Tibial artery (tissue), 4 donors: ENCODE data around the gene OR4D11.

ENCODE experiments used
- DNase-seq, 2 donors: peaks; one replicate each; pipeline ENCODE4 v3.0.0-alpha.2; 2019
- H3K27ac ChIP-seq, 2 donors: fragments of 200-600 bp; sonication (generic) in 1 of 2; 1 replicate in 1 of 2; 2 replicates in 1 of 2; pipeline ENCODE4 v1.5.1; 2018 to 2019; ENCODE audit warnings: mild to moderate bottlenecking in 1 of 2
- H3K27me3 ChIP-seq, 2 donors: fragments of 200-600 bp; sonication (generic) in 1 of 2; one replicate each; pipeline versions ENCODE4 v1.5.1 to v1.6.0; 2016 to 2019
- H3K36me3 ChIP-seq, 3 donors: fragments of 200-600 bp; sonication (generic) in 2 of 3; one replicate each; pipeline ENCODE4 v1.5.1; 2016 to 2019; ENCODE audit warnings: mild to moderate bottlenecking in 2 of 3
- H3K4me1 ChIP-seq, 4 donors: fragments of 200-600 bp; sonication (generic) in 2 of 4; 1 replicate in 3 of 4; 2 replicates in 1 of 4; pipeline ENCODE4 v1.5.1; 2016 to 2019
- H3K4me3 ChIP-seq, 2 donors: fragments of 200-600 bp; sonication (generic) in 1 of 2; 1 replicate in 1 of 2; 2 replicates in 1 of 2; pipeline ENCODE4 v1.5.1; 2018 to 2019; ENCODE audit warnings: mild to moderate bottlenecking in 2 of 2
- H3K9me3 ChIP-seq, 3 donors: fragments of 200-600 bp; sonication (generic) in 1 of 3; one replicate each; pipeline ENCODE4 v1.5.1; 2016 to 2019
- CTCF ChIP-seq, 2 experiments: fragments of 200-600 bp in 1 of 2; fragments of 450-650 bp in 1 of 2; IDR thresholded peaks; one replicate each; pipeline ENCODE4 v1.5.1; 2017 to 2019; ENCODE audit warnings: antibody characterized with exemption in 2 of 2, mild to moderate bottlenecking in 1 of 2, moderate library complexity in 1 of 2
- intact Hi-C: fragments of 100-400 bp; cut with DNase I; formaldehyde crosslinking; loops from one replicate; pipeline ENCODE4 v1.15.0; 2023; ENCODE audit warnings: low total_unique reads

Gene OR4D11

GRCh38 chr11:59503276-59503675 is at the start of gene OR4D11:
Gene OR4D11, plus strand, starts transcription at chr11:59503576. Its CDS starts 0 bp downstream, at chr11:59503576.
- intact Hi-C loops, result no loop called here
- Histone ChIP-seq H3K4me1 (no peaks in the 10 kb centered on the region), H3K36me3 (no peaks in the 10 kb centered on the region), H3K27me3 (no peaks in the 10 kb centered on the region), H3K27ac (no peak within 1 kb of the TSS), H3K4me3 (no peak within 1 kb of the TSS), H3K9me3 (no peaks in the 10 kb centered on the region)
- no peak for DNase-seq
- no peak for TF ChIP-seq CTCF (IDR thresholded peaks at IDR 0.05)

GRCh38 chr11:59456661-59457060 is 46.7 kb upstream of the OR4D11 start, which contains the start of gene OR4D6:
Gene OR4D6, plus strand, starts transcription at chr11:59456961. Its CDS starts 0 bp downstream, at chr11:59456961.
- DNase-seq, result no peak
- intact Hi-C loops, result no loop called here
- no peak within 1 kb of the TSS for H3K4me3 ChIP-seq
- H3K27me3 ChIP-seq, result no peaks in the 10 kb centered on the region
- TF ChIP-seq CTCF (IDR thresholded peaks at IDR 0.05), result no peak
- no peaks in the 10 kb centered on the region for H3K9me3 ChIP-seq
- no peaks in the 10 kb centered on the region for H3K4me1 ChIP-seq
- H3K27ac ChIP-seq, result no peak within 1 kb of the TSS
- no peaks in the 10 kb centered on the region for H3K36me3 ChIP-seq

- DNase-seq, result no peak
- intact Hi-C loops, result no loop called here
Measured at GRCh38 chr11:59459916-59460315, 43.5 kb upstream of the OR4D11 start.

GRCh38 chr11:59463190-59463641 is 40.2 kb upstream of the OR4D11 start:
- no peak for DNase-seq
- no peak overlapping the region for H3K4me3 ChIP-seq
- H3K27me3 ChIP-seq, result no peaks in the 10 kb centered on the region
- H3K36me3 ChIP-seq, result no peaks in the 10 kb centered on the region
- no peaks in the 10 kb centered on the region for H3K9me3 ChIP-seq
- H3K4me1 ChIP-seq, result no peaks in the 10 kb centered on the region
- no peak for TF ChIP-seq CTCF (IDR thresholded peaks at IDR 0.05)
- intact Hi-C loops, result no loop called here
- H3K27ac ChIP-seq, result no peak overlapping the region

More at GRCh38 chr11:59459916-59460315, 43.5 kb upstream of the OR4D11 start:
- Histone ChIP-seq H3K36me3 (no peaks in the 10 kb centered on the region), H3K9me3 (no peaks in the 10 kb centered on the region), H3K27me3 (no peaks in the 10 kb centered on the region), H3K4me1 (no peaks in the 10 kb centered on the region), H3K4me3 (no peak overlapping the region), H3K27ac (no peak overlapping the region)
- no peak for TF ChIP-seq CTCF (IDR thresholded peaks at IDR 0.05)

- intact Hi-C loops, result no loop called here
- Histone ChIP-seq H3K9me3 (no peaks in the 10 kb centered on the region), H3K4me3 (no peak within 1 kb of the TSS), H3K27me3 (no peaks in the 10 kb centered on the region), H3K4me1 (no peaks in the 10 kb centered on the region), H3K27ac (no peak within 1 kb of the TSS), H3K36me3 (no peaks in the 10 kb centered on the region)
- no peak for TF ChIP-seq CTCF (IDR thresholded peaks at IDR 0.05)
- no peak for DNase-seq
Measured at GRCh38 chr11:59473015-59473414, 30.4 kb upstream of the OR4D11 start, which contains the start of gene OR4D10. Gene OR4D10, plus strand, starts transcription at chr11:59473315. Its CDS starts 4,115 bp downstream, at chr11:59477430.

- no peak overlapping the region for H3K27ac ChIP-seq
- no peak overlapping the region for H3K4me3 ChIP-seq
- H3K4me1 ChIP-seq, result no peaks in the 10 kb centered on the region
- no peaks in the 10 kb centered on the region for H3K27me3 ChIP-seq
- no peaks in the 10 kb centered on the region for H3K9me3 ChIP-seq
- no peaks in the 10 kb centered on the region for H3K36me3 ChIP-seq
- no peak for DNase-seq
- no peak for TF ChIP-seq CTCF (IDR thresholded peaks at IDR 0.05)
- intact Hi-C loops, result no loop called here
Measured at GRCh38 chr11:59475176-59475575, 28.2 kb upstream of the OR4D11 start.
